ENCODE results near the gene UBALD2. TPM values are rescaled to one million over a fixed set of nuclear protein-coding genes. Genes with fewer than 3 reads are reported as not detected.

The UBALD2 gene
- total and polyA plus RNA-seq, 2 of the 8 experiments (the other 6 are each of a cell fraction or from before 2014, with no cell fraction given) = 17.8 to 22.6 TPM

DNA sequence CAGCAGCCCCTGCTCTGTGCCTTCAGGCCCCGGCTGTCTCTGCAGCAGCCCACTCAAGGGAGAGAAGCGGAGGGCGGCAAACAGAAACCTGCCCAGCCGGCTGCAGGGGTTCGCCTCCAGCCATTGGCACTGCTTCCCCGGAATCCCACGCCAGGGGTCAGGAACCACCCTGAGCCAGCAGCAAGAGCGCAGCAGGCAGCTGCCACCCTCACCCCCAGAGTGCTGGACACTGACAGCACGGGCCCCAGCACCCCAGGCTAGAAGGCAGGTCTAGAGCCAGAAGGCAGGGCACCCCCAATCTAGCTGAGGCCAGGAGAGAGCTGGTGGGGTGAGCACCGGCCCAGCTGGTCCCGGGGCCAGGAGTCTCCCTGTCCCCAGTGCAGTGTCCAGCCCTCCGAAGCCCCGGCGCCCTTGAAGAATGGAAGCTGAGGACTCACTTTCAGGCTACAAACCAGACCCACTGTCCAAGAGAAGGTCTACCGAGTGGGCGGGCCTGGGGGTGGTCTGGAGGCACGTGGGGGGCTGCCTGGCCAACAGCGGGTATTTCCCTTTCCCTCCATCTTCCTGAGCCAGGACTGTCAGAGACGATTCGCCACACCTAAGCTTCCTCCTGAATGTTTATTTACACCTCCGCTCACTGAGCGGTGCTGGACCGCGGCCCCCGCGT is 8.4 kb downstream of the UBALD2 start:
- no peak overlapping the region for H2BK5ac ChIP-seq (ENCODE audit: low read depth, low read length)
- peaks cover 3% of the 10 kb centered on the region; the same call in 1 of the 2 replicates for H3K23me2 ChIP-seq (ENCODE audit: low read depth, low read length)
- H3K4ac ChIP-seq (replicated peaks; ENCODE audit: insufficient read length, low read depth, low read length) = no peak overlapping the region
- no peak overlapping the region for H3K27ac ChIP-seq (ENCODE audit: low read depth, low read length)
- no peak overlapping the region for H4K5ac ChIP-seq (ENCODE audit: insufficient read length, low read depth, low read length)
- ChIA-PET CTCF (ENCODE audit: partially characterized antibody) (interaction anchor here (0.5 to 3.6 kb wide), 20 partner anchors 10 to 413 kb away, joined by 3 to 32 read pairs (median 4); partner anchors contain the start of gene EXOC7), POLR2A (ENCODE audit: partially characterized antibody) (interaction anchor here (1.4 to 3.1 kb wide), 7 partner anchors 9 to 188 kb away, joined by 4 to 12 read pairs (median 6); partner anchors contain the start of genes FOXJ1 and UBALD2)
- H2BK20ac ChIP-seq (ENCODE audit: low read length) = no peak overlapping the region
- no peak overlapping the region for H3K18ac ChIP-seq (ENCODE audit: extremely low read depth, low read length)
- H2AFZ ChIP-seq (ENCODE audit: low read length) = no peak overlapping the region
- FAIRE-seq (no peak), DNase-seq (ENCODE audit: low read depth in 1 of 2, low spot score in 2 of 2) (no peak)
- no peaks in the 10 kb centered on the region; a peak in 1 of 8 replicates for H3K36me3 ChIP-seq (ENCODE audit: control insufficient read depth in 2 of 4, insufficient read depth in 4 of 4, low read length in 3 of 4)
- H3K27me3 ChIP-seq (replicated peaks in 1 of 4; ENCODE audit: control insufficient read depth in 3 of 4, extremely low read depth in 1 of 4, insufficient read depth in 3 of 4, low read length in 3 of 4) = no peaks in the 10 kb centered on the region
- H3K79me1 ChIP-seq (ENCODE audit: low read depth, low read length) = no peaks in the 10 kb centered on the region
- H3K14ac ChIP-seq (ENCODE audit: insufficient read length) = no peak overlapping the region
- no peak overlapping the region for H3K4me3 ChIP-seq (ENCODE audit: extremely low read depth in 1 of 4, insufficient read depth in 2 of 4, low read depth in 3 of 4, low read length in 4 of 4)
- peak overlapping the region; percentile 81; the same call in 1 of the 2 replicates for H2BK15ac ChIP-seq (ENCODE audit: low read length)
- no peaks in the 10 kb centered on the region for H3K9me3 ChIP-seq (ENCODE audit: insufficient read depth in 2 of 2, low read depth in 1 of 2, low read length in 1 of 2)
- H3K4me2 ChIP-seq (ENCODE audit: insufficient read depth in 1 of 2, low read depth in 2 of 2, low read length in 2 of 2) = no peak overlapping the region
- H3K9ac ChIP-seq (replicated peaks in 1 of 4; ENCODE audit: extremely low read depth in 1 of 4, low read depth in 3 of 4, low read length in 3 of 4) = no peak overlapping the region
- H2BK120ac ChIP-seq (replicated peaks; ENCODE audit: low read depth, low read length) = no peak overlapping the region
- H3K4me1 ChIP-seq (replicated peaks in 1 of 4; ENCODE audit: control insufficient read depth in 3 of 4, insufficient read depth in 4 of 4, low read length in 3 of 4) = peaks cover 3 to 20% (median 16%) of the 10 kb centered on the region in 4 experiments
- H2BK12ac ChIP-seq (ENCODE audit: low read depth, low read length) = no peak overlapping the region
- no peak overlapping the region for H2AK5ac ChIP-seq (ENCODE audit: low read depth, low read length)
- no peak overlapping the region for H4K8ac ChIP-seq (ENCODE audit: extremely low read depth, insufficient read depth, low read length)
- H3K79me2 ChIP-seq (ENCODE audit: control insufficient read depth in 1 of 2, insufficient read depth in 2 of 2, low read length in 2 of 2) = peaks cover 0 to 7% of the 10 kb centered on the region in 2 experiments; a peak in 1 of 4 replicates
- H4K20me1 ChIP-seq (replicated peaks in 1 of 2; ENCODE audit: control insufficient read depth in 1 of 2, insufficient read depth in 2 of 2, low read length in 2 of 2) = peaks cover 0 to 3% of the 10 kb centered on the region in 2 experiments
- H4K91ac ChIP-seq (replicated peaks; ENCODE audit: insufficient read length, low read length) = no peak overlapping the region
- 82% methylated on average over 26 of the region's 26 CpGs; no CpG with 5 or more reads in 1 of the 2 experiments for WGBS, 2 experiments (ENCODE audit: extremely low coverage in 1 of 2, insufficient coverage in 1 of 2, insufficient read length in 1 of 2, insufficient replicate concordance in 2 of 2, low coverage in 1 of 2, low lambda C conversion rate in 2 of 2, missing lambda C conversion rate in 1 of 2)
- no peak overlapping the region for H3K23ac ChIP-seq (ENCODE audit: insufficient read length)
- H3K56ac ChIP-seq (replicated peaks; ENCODE audit: insufficient read length, low read depth, low read length) = no peak overlapping the region
- TF ChIP-seq EZH2 (IDR thresholded peaks at IDR 0.05; ENCODE audit: low read depth, low read length, severe bottlenecking) (no peak), RXRA (IDR thresholded peaks at IDR 0.05; ENCODE audit: insufficient read depth, low read depth, low read length) (no peak), YY1 (IDR thresholded peaks at IDR 0.05; ENCODE audit: low read depth, low read length) (no peak), SP4 (IDR thresholded peaks at IDR 0.05; ENCODE audit: low read length) (no peak), POLR2A (IDR thresholded peaks at IDR 0.05; ENCODE audit: control extremely low read depth in 1 of 2, low read depth in 2 of 2, low read length in 2 of 2) (no peak), USF2 (IDR thresholded peaks at IDR 0.05; ENCODE audit: low read length) (no peak), TBP (IDR thresholded peaks at IDR 0.05; ENCODE audit: low read depth, low read length) (no peak), CHD1 (IDR thresholded peaks at IDR 0.05; ENCODE audit: low read depth, low read length) (no peak), SP2 (IDR thresholded peaks at IDR 0.05; ENCODE audit: low read length) (no peak)
- TF ChIP-seq, protein P1, sequence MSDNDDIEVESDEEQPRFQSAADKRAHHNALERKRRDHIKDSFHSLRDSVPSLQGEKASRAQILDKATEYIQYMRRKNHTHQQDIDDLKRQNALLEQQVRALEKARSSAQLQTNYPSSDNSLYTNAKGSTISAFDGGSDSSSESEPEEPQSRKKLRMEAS (IDR thresholded peaks at IDR 0.05) = no peak

All from H1 (cell line).